Measurements from ENCODE around the gene RIOX2.

The RIOX2 gene

DNA sequence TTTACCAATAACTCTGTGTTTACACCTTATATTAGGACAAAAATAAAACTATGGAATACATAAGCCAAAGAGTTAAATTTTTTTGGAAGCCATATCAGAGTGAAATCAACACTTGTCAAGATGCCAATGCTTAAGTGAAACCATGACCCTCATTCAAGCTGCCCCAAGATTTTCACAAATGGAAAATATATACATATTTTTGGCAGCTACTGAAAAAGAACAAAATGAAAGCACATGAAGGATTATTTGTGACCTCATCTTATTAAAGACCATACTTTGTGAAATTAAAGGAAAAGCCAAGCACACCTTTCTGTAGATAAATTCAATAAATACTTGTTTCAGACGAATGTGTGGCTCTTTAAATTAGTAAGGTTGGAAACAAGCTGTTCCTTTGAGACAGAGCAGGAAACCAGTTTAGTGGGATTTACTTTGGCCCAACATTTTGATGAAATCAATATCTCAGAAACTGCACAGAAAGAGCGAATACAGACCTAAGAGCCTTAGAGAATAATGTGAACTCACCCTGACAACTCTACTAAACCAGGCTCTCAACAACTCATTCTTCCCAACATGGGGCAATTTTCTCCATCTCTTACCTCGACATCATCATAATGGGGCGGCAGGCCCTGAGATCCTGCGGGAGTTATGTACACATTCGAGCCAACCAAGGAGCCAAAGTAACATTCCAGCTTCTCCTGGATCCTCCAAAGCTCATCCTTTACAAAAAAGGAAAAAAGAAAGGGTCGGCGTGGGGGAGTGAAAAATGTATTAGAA lies 11.1 kb downstream of the RIOX2 start:
- DNase-seq (ENCODE audit: insufficient read length) = no peak
- FAIRE-seq = no peak
- TF ChIP-seq TAF1 (IDR thresholded peaks at IDR 0.05; ENCODE audit: borderline replicate concordance, low read depth, low read length) = no peak
- no peak for TF ChIP-seq POLR2AphosphoS5 (IDR thresholded peaks at IDR 0.05; ENCODE audit: low read depth, low read length)
- TF ChIP-seq POLR2A (IDR thresholded peaks at IDR 0.05; ENCODE audit: low read depth, low read length) = no peak

DNA sequence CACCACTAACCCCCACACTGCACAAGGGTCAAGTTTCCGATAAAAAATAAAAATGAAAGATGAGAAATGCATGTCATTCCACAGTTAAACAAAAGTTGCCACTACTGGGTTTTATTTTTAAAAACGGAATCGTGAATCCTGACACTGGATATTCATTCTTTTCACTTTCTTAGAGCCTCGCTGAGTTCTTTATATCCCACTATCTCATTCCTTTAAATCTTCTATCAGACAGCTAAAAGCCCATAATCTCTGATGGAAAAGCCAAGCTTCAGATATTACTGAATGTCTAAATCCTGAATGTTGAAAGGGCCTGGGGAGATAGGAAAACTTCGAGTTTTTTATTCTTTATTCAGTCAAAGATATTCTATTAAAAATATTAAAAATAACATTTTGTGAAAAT lies 11.7 kb downstream of the RIOX2 start:
- no peak for DNase-seq (ENCODE audit: insufficient read length)
- no peak for FAIRE-seq
- no peak for TF ChIP-seq POLR2A (IDR thresholded peaks at IDR 0.05; ENCODE audit: low read depth, low read length)
- no peak for TF ChIP-seq TAF1 (IDR thresholded peaks at IDR 0.05; ENCODE audit: borderline replicate concordance, low read depth, low read length)
- TF ChIP-seq POLR2AphosphoS5 (IDR thresholded peaks at IDR 0.05; ENCODE audit: low read depth, low read length) = no peak

DNA sequence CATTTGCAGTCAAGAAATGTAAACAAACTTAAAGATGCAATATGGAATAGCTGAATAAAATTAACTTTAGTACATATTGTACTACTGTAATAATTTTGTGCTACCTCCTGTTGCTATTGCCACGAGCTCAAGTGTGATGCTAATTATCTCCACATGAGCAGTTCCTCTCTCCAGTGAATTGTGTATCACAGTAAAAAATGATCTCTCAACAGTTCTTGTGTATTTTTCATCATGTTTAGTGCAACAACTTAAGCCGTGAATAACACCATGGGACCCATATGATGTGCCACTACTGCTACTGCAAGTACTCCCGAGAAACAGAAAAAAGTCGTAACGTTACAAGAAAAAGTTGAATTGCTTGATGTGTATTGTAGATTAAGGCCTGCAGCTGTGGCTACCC lies 12.4 kb downstream of the RIOX2 start:
- TF ChIP-seq TAF1 (IDR thresholded peaks at IDR 0.05; ENCODE audit: borderline replicate concordance, low read depth, low read length) = no peak
- no peak for TF ChIP-seq POLR2AphosphoS5 (IDR thresholded peaks at IDR 0.05; ENCODE audit: low read depth, low read length)
- TF ChIP-seq POLR2A (IDR thresholded peaks at IDR 0.05; ENCODE audit: low read depth, low read length) = no peak
- DNase-seq (ENCODE audit: insufficient read length) = no peak
- no peak for FAIRE-seq

DNA sequence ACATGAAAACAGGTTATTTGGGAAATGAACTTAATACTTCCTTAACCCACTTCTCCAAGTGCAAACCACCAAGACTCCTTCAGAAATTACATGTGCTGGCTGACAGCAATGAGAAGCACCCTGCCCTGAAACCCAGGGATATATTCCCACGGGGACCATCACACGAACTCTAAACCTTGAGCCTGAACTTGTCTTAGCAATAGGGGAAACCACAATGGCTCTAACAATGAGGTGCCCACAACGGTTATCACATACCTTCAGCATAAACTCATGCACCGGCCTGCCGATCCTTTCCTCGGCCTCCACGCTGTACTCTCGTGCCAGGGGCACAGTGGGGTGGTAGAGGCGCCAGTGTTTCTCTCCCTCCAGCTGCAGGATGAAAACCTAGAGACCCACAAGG lies 13.4 kb downstream of the RIOX2 start:
- FAIRE-seq (no peak), DNase-seq (ENCODE audit: insufficient read length) (no peak)
- no peak for TF ChIP-seq POLR2AphosphoS5 (IDR thresholded peaks at IDR 0.05; ENCODE audit: low read depth, low read length)
- TF ChIP-seq POLR2A (IDR thresholded peaks at IDR 0.05; ENCODE audit: low read depth, low read length) = no peak
- no peak for TF ChIP-seq TAF1 (IDR thresholded peaks at IDR 0.05; ENCODE audit: borderline replicate concordance, low read depth, low read length)

DNA sequence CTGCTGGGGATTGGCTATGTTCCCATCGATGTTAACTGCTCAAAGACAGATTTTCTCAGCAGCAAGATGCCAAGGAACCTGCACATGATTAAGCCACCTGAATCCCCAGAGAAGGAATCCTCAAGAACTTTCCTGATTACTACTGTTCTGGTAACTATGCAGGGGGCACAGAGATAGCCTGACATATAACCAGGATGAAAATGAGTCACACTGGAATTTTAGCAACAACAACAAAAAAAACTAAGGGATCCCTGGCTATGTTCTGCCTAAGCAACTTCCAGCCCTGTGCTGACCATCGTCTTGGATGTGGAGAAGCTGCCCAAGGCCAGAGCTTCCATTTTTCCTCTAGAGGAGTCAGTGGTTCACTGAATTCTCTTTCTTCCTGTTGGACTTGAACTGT lies 13.8 kb downstream of the RIOX2 start:
- no peak for TF ChIP-seq POLR2AphosphoS5 (IDR thresholded peaks at IDR 0.05; ENCODE audit: low read depth, low read length)
- no peak for TF ChIP-seq POLR2A (IDR thresholded peaks at IDR 0.05; ENCODE audit: low read depth, low read length)
- no peak for TF ChIP-seq TAF1 (IDR thresholded peaks at IDR 0.05; ENCODE audit: borderline replicate concordance, low read depth, low read length)
- no peak for FAIRE-seq
- no peak for DNase-seq (ENCODE audit: insufficient read length)

DNA sequence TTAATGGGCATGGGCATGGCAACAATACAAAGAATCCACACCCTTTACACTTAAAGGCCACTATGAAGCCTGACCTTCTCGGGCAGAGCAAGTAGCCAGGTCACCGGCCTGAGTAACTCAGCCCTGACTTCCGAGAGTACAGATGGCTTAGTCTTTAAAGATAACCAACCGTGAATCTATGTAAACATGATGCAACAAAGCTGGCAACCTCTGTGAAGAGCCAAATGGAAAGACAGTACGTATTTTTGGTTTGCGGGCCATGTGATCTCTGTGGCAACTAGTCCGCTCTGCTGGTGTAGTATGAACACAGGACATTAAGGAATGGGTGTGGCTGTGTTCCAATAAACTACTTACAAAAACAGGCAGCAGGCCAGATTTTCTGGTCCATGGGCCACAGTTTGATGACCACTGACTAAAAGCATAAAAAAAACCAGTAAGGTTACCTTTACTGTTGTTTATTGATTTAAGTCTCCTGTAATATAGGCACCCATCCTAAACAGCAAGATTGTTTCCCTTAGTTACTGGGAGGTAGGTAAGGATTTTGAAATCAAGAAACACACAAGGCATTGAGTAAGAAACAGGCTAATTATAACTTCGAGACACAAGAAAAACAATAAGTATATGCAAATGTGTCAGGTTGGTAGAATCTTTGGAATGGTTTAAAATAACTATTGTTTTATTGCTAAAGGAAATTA lies 14.5 kb downstream of the RIOX2 start:
- no peak for FAIRE-seq
- no peak for DNase-seq (ENCODE audit: insufficient read length)
- TF ChIP-seq TAF1 (IDR thresholded peaks at IDR 0.05; ENCODE audit: borderline replicate concordance, low read depth, low read length) (no peak), POLR2A (IDR thresholded peaks at IDR 0.05; ENCODE audit: low read depth, low read length) (no peak), POLR2AphosphoS5 (IDR thresholded peaks at IDR 0.05; ENCODE audit: low read depth, low read length) (no peak)

DNA sequence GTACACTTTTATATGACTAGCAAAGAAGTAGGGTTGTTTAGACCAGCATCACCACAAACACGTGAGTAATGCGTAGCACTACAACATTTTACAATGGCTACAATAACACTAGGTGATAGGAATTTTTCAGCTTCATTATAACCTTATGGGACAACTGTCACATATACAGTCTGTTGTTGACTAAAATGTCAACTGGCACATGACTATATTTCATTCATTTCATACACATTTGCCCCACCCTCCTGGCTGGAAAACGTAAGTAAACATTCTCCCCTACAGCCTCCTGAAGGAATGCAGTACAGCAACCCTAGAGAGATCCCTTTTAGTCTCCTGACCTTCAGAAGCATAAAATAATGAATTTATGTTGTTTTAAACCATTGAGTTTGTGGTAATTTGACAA lies 16.2 kb downstream of the RIOX2 start:
- no peak for TF ChIP-seq POLR2AphosphoS5 (IDR thresholded peaks at IDR 0.05; ENCODE audit: low read depth, low read length)
- no peak for TF ChIP-seq TAF1 (IDR thresholded peaks at IDR 0.05; ENCODE audit: borderline replicate concordance, low read depth, low read length)
- no peak for TF ChIP-seq POLR2A (IDR thresholded peaks at IDR 0.05; ENCODE audit: low read depth, low read length)
- peak; percentile 17 for FAIRE-seq

DNA sequence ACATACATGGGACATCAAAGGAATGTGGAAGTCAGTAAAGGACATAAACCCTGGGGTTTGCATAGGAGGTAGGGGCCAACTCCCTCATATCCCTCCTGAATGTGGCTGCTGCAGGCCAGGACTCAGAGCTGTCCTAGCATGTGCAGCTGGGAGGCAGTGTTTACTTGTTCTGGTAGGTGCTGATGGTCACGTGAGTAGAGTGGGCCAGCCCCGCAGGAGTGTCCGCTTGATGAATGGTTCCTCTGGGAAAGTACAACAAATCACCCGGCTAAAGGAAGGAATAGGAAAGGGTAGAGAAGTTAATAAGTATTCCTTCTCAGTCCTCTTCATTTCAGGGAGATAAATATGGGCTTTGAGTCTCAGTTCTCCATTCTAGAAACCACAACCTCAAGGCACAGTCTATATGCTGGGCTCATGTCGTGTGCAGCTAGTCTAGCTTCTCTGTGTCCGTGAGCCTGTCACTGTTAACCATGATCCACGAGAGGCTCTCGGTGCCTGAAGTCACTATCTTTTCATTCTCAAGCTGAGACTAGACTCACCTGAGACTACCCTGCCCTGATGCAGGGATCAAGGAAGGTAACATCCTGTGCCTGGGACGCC lies 17.9 kb downstream of the RIOX2 start:
- TF ChIP-seq POLR2A (IDR thresholded peaks at IDR 0.05; ENCODE audit: low read depth, low read length) (no peak), TAF1 (IDR thresholded peaks at IDR 0.05; ENCODE audit: borderline replicate concordance, low read depth, low read length) (no peak), POLR2AphosphoS5 (IDR thresholded peaks at IDR 0.05; ENCODE audit: low read depth, low read length) (no peak)
- DNase-seq (ENCODE audit: insufficient read length) (no peak), FAIRE-seq (no peak)

More for the DNA sequence above, 16.2 kb downstream of the RIOX2 start:
- no peak for DNase-seq (ENCODE audit: insufficient read length)

DNA sequence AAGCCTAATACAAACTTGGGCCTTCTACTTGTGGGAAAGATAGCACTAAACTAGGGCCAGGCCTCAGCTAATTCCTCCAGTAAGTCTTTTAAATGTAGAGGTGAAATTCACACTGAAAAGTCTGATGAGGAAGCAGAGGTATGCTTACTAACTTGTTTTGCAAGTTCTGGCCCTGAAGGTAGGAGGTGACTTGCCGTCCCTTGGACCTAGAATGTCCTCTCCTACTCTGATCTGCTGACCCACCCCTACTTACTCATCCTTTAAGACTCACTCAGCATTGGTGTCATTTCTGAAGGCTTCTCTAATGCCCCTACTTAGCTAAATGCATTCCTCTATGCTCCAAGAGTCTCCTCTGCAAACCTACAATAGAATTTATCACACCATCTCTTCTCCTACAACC lies 19.4 kb downstream of the RIOX2 start:
- FAIRE-seq (no peak), DNase-seq (ENCODE audit: insufficient read length) (no peak)
- TF ChIP-seq TAF1 (IDR thresholded peaks at IDR 0.05; ENCODE audit: borderline replicate concordance, low read depth, low read length) = no peak
- TF ChIP-seq POLR2A (IDR thresholded peaks at IDR 0.05; ENCODE audit: low read depth, low read length) = no peak
- no peak for TF ChIP-seq POLR2AphosphoS5 (IDR thresholded peaks at IDR 0.05; ENCODE audit: low read depth, low read length)

DNA sequence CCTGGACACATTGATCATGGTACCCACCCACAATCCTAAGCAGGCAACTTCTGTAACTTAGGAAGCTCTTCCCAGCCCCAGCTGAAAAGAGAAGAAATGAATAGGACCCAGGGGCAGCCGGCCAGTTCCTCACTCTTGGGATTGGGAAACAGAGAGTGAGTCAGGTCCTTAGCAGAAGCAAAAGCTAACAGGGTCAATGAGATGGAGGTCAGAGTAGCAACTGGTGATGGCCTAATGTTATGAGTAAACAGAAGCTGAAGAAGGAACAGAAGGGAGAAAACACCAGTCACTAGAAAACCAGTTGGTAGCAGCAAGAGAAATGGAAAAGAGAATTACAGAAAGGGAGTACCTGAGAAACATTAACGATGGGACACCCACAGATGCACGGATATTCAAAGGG lies 20.0 kb downstream of the RIOX2 start:
- FAIRE-seq (no peak), DNase-seq (ENCODE audit: insufficient read length) (no peak)
- TF ChIP-seq POLR2A (IDR thresholded peaks at IDR 0.05; ENCODE audit: low read depth, low read length) (no peak), TAF1 (IDR thresholded peaks at IDR 0.05; ENCODE audit: borderline replicate concordance, low read depth, low read length) (no peak), POLR2AphosphoS5 (IDR thresholded peaks at IDR 0.05; ENCODE audit: low read depth, low read length) (no peak)

DNA sequence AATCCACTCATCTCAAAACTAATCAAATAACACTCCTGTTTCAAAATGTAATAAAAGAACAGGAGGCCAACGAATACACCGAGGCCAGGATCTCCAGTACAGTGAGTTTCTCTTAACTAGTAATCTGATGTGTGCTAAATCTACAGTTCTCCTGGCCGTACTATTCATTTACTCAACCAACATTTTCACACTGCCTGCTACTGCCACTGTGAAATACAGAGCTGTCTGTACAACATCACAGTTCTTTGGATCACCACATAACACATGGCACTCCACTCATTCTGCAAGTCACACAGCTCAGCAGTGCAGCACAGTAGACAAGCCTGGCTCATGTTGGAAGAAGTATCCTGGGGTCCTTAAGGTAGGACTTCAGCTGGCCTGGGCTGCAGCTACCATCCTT lies 21.9 kb downstream of the RIOX2 start:
- FAIRE-seq (no peak), DNase-seq (ENCODE audit: insufficient read length) (no peak)
- TF ChIP-seq TAF1 (IDR thresholded peaks at IDR 0.05; ENCODE audit: borderline replicate concordance, low read depth, low read length) = no peak

DNA sequence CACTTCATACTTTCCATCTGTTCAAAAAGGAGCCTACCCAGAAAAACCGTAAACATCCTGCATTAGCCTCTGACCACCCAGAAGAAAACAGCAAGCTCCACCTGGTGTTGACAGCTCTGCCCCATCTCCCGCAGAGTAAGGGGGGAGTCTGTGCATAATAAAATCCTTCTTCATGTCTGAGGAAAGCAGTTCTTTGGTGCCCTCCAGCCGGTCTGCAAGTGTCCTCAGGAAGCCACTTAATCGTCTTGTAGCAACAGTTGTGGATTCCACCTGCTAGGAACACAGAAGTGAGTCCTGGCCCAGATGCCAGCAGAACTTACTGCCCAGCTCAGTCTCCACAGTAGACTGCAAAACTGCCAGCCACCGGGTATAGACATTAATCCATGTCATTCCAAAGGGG lies 22.5 kb downstream of the RIOX2 start:
- TF ChIP-seq POLR2A (IDR thresholded peaks at IDR 0.05; ENCODE audit: low read depth, low read length) = no peak
- TF ChIP-seq TAF1 (IDR thresholded peaks at IDR 0.05; ENCODE audit: borderline replicate concordance, low read depth, low read length) = no peak
- no peak for TF ChIP-seq POLR2AphosphoS5 (IDR thresholded peaks at IDR 0.05; ENCODE audit: low read depth, low read length)
- FAIRE-seq = no peak
- no peak for DNase-seq (ENCODE audit: insufficient read length)
